ENCODE data around the gene CADM2.

GRCh38 chr3:85050821-85051220, 92.0 kb downstream of the CADM2 start:
- no peak for TF ChIP-seq CTCF (IDR thresholded peaks at IDR 0.05; ENCODE audit: low read depth, low read length, poor library complexity, severe bottlenecking)
- TF ChIP-seq EZH2phosphoT487 (IDR thresholded peaks at IDR 0.05; ENCODE audit: borderline replicate concordance, low read length), result no peak

Data from DOHH2 (cell line).